H1 (cell line): ENCODE data around the gene MAPT. TPM values are rescaled to one million over a fixed set of nuclear protein-coding genes. Genes with fewer than 3 reads are reported as not detected.

Source experiments
- CTCF ChIA-PET: fragments of 300-600 bp; sonication (Branson Sonifier 250); formaldehyde crosslinking; loops from one replicate; lab custom pipeline; 2021; ENCODE audit not compliant: partially characterized antibody; lab: Charles Lee
- POLR2A ChIA-PET: fragments of 300-600 bp; sonication (Branson Sonifier 250); formaldehyde crosslinking; loops from one replicate; lab custom pipeline; 2021; ENCODE audit warnings: inconsistent platforms; ENCODE audit not compliant: partially characterized antibody; lab: Charles Lee
- DNase-seq, 2 experiments: peaks; one replicate each; pipeline versions ENCODE4 v3.0.0 to v3.0.0-alpha.2; 2010 to 2022; ENCODE audit warnings: low spot score in 2 of 2, low read depth in 1 of 2, mixed read lengths in 1 of 2
- FAIRE-seq: peaks from 2 replicates; lab custom pipeline; 2011; peaks lifted over from hg19 to GRCh38; lab: Jason Lieb, UNC
- H2AFZ ChIP-seq: 2 replicates; pipeline ENCODE4 v1.8.1; 2012; ENCODE audit warnings: low read length, inconsistent platforms
- H2AK5ac ChIP-seq: 2 replicates; pipeline ENCODE4 v1.6.1; 2013; ENCODE audit warnings: low read depth, low read length
- H2BK120ac ChIP-seq: replicated peaks from 2 replicates; pipeline ENCODE3; 2013; ENCODE audit warnings: low read depth, low read length, inconsistent platforms
- H2BK12ac ChIP-seq: 2 replicates; pipeline ENCODE4 v1.6.1; 2013; ENCODE audit warnings: low read depth, low read length
- H2BK15ac ChIP-seq: 2 replicates; pipeline ENCODE4 v1.6.1; 2013; ENCODE audit warnings: low read length
- H2BK20ac ChIP-seq: 2 replicates; pipeline ENCODE4 v1.6.1; 2013; ENCODE audit warnings: low read length
- H2BK5ac ChIP-seq: 2 replicates; pipeline ENCODE4 v1.6.1; 2013; ENCODE audit warnings: low read depth, low read length
- H3K14ac ChIP-seq: 2 replicates; pipeline ENCODE4 v1.6.1; 2013; ENCODE audit warnings: inconsistent platforms; ENCODE audit not compliant: insufficient read length
- H3K18ac ChIP-seq: 2 replicates; pipeline ENCODE4 v1.6.1; 2013; ENCODE audit warnings: low read length; ENCODE audit errors: extremely low read depth
- H3K23ac ChIP-seq: 2 replicates; pipeline ENCODE4 v1.6.1; 2013; ENCODE audit warnings: inconsistent platforms; ENCODE audit not compliant: insufficient read length
- H3K23me2 ChIP-seq: 2 replicates; pipeline ENCODE4 v1.6.1; 2013; ENCODE audit warnings: low read depth, low read length
- H3K27ac ChIP-seq: 2 replicates; pipeline ENCODE4 v1.6.1; 2011; ENCODE audit warnings: low read depth, low read length, inconsistent platforms
- H3K27me3 ChIP-seq, 4 experiments: replicated peaks in 1 of 4; 1 replicate in 1 of 4; 2 replicates in 3 of 4; pipeline versions ENCODE4 v1.6.1 to v1.8.1; 2011 to 2013; ENCODE audit warnings: low read length in 3 of 4, mild to moderate bottlenecking in 3 of 4, inconsistent platforms in 2 of 4, mixed read lengths in 2 of 4, moderate library complexity in 1 of 4; ENCODE audit not compliant: control insufficient read depth in 3 of 4, insufficient read depth in 3 of 4; ENCODE audit errors: extremely low read depth in 1 of 4
- H3K36me3 ChIP-seq, 4 experiments: 2 replicates each; pipeline versions ENCODE4 v1.6.1 to v1.8.1; 2011 to 2013; ENCODE audit warnings: mild to moderate bottlenecking in 4 of 4, low read length in 3 of 4, moderate library complexity in 2 of 4, control low read depth in 1 of 4, inconsistent platforms in 1 of 4; ENCODE audit not compliant: insufficient read depth in 4 of 4, control insufficient read depth in 2 of 4
- H3K4ac ChIP-seq: replicated peaks from 2 replicates; pipeline ENCODE3; 2013; ENCODE audit warnings: low read length, low read depth, mixed read lengths, inconsistent platforms; ENCODE audit not compliant: insufficient read length
- H3K4me1 ChIP-seq, 4 experiments: replicated peaks in 1 of 4; 1 replicate in 1 of 4; 2 replicates in 3 of 4; pipeline versions ENCODE4 v1.6.1 to v1.8.1; 2011 to 2013; ENCODE audit warnings: low read length in 3 of 4, inconsistent platforms in 2 of 4, mixed read lengths in 1 of 4; ENCODE audit not compliant: insufficient read depth in 4 of 4, control insufficient read depth in 3 of 4
- H3K4me2 ChIP-seq, 2 experiments: 2 replicates each; pipeline versions ENCODE4 v1.6.1 to v1.8.1; 2011 to 2013; ENCODE audit warnings: low read depth in 2 of 2, low read length in 2 of 2, control low read depth in 1 of 2, inconsistent platforms in 1 of 2, mild to moderate bottlenecking in 1 of 2; ENCODE audit not compliant: insufficient read depth in 1 of 2
- H3K4me3 ChIP-seq, 4 experiments: fragments of 200-600, 300-600 bp in 1 of 4; sonication (generic), shearing (Covaris generic), sonication (Bioruptor Twin) in 1 of 4; 2 replicates each; pipeline versions ENCODE4 v1.5.1 to v1.8.1; 2011 to 2016; ENCODE audit warnings: low read length in 4 of 4, low read depth in 3 of 4, control low read depth in 2 of 4, inconsistent platforms in 2 of 4, mild to moderate bottlenecking in 2 of 4, mixed read lengths in 1 of 4, moderate library complexity in 1 of 4; ENCODE audit not compliant: insufficient read depth in 2 of 4; ENCODE audit errors: extremely low read depth in 1 of 4
- H3K56ac ChIP-seq: replicated peaks from 2 replicates; pipeline ENCODE3; 2013; ENCODE audit warnings: low read depth, mild to moderate bottlenecking, mixed read lengths, low read length, inconsistent platforms; ENCODE audit not compliant: insufficient read length
- H3K79me1 ChIP-seq: 2 replicates; pipeline ENCODE4 v1.6.1; 2013; ENCODE audit warnings: low read depth, low read length, control low read depth
- H3K79me2 ChIP-seq, 2 experiments: 2 replicates each; pipeline versions ENCODE4 v1.6.1 to v1.8.1; 2012 to 2013; ENCODE audit warnings: low read length in 2 of 2, mild to moderate bottlenecking in 2 of 2, inconsistent platforms in 1 of 2; ENCODE audit not compliant: insufficient read depth in 2 of 2, control insufficient read depth in 1 of 2
- H3K9ac ChIP-seq, 4 experiments: replicated peaks in 1 of 4; 1 replicate in 1 of 4; 2 replicates in 3 of 4; pipeline versions ENCODE4 v1.6.1 to v1.8.1; 2011 to 2013; ENCODE audit warnings: low read depth in 3 of 4, low read length in 3 of 4, control low read depth in 2 of 4, mild to moderate bottlenecking in 2 of 4, moderate library complexity in 2 of 4, inconsistent platforms in 1 of 4; ENCODE audit errors: extremely low read depth in 1 of 4
- H3K9me3 ChIP-seq, 2 experiments: 2 replicates each; pipeline versions ENCODE4 v1.6.1 to v1.8.1; 2012 to 2013; ENCODE audit warnings: mild to moderate bottlenecking in 2 of 2, moderate library complexity in 2 of 2, control low read depth in 1 of 2, inconsistent platforms in 1 of 2, low read depth in 1 of 2, low read length in 1 of 2, mixed read lengths in 1 of 2; ENCODE audit not compliant: insufficient read depth in 2 of 2
- H4K20me1 ChIP-seq, 2 experiments: replicated peaks in 1 of 2; 2 replicates each; pipeline versions ENCODE3 to v1.8.1; 2011 to 2013; ENCODE audit warnings: inconsistent platforms in 2 of 2, low read length in 2 of 2, mild to moderate bottlenecking in 1 of 2; ENCODE audit not compliant: insufficient read depth in 2 of 2, control insufficient read depth in 1 of 2
- H4K5ac ChIP-seq: 2 replicates; pipeline ENCODE4 v1.6.1; 2013; ENCODE audit warnings: low read length, low read depth, mixed read lengths, inconsistent platforms; ENCODE audit not compliant: insufficient read length
- H4K8ac ChIP-seq: 2 replicates; pipeline ENCODE4 v1.8.0; 2013; ENCODE audit warnings: mild to moderate bottlenecking, moderate library complexity, low read length, inconsistent platforms; ENCODE audit not compliant: insufficient read depth; ENCODE audit errors: extremely low read depth
- H4K91ac ChIP-seq: replicated peaks from 2 replicates; pipeline ENCODE3; 2013; ENCODE audit warnings: low read length, mixed read lengths, inconsistent platforms; ENCODE audit not compliant: insufficient read length
- ASH2L ChIP-seq: fragments of 200-600, 300-600 bp; sonication (generic); IDR thresholded peaks from one replicate; pipeline ENCODE4 v1.7.1; 2017; ENCODE audit warnings: low read length
- CHD1 ChIP-seq: IDR thresholded peaks from 2 replicates; pipeline ENCODE4 v1.6.1; 2012; ENCODE audit warnings: low read depth, low read length, improper control_type of control experiment
- CHD2 ChIP-seq: IDR thresholded peaks from 2 replicates; pipeline ENCODE4 v1.6.1; 2012; ENCODE audit warnings: low read length, improper control_type of control experiment
- CTBP2 ChIP-seq: IDR thresholded peaks from 2 replicates; pipeline ENCODE4 v1.7.0; 2011; ENCODE audit warnings: borderline replicate concordance, mild to moderate bottlenecking, moderate library complexity, mixed read lengths, low read length; ENCODE audit not compliant: insufficient read depth, insufficient read length
- PHF8 ChIP-seq: fragments of 200-600 bp; sonication (generic); conservative IDR thresholded peaks from 2 replicates; pipeline ENCODE4 v1.7.1; 2012; ENCODE audit warnings: low read depth, mild to moderate bottlenecking, inconsistent platforms, low read length, moderate library complexity
- RFX5 ChIP-seq: IDR thresholded peaks from 2 replicates; pipeline ENCODE4 v1.6.1; 2011; ENCODE audit warnings: low read depth, low read length, improper control_type of control experiment, borderline replicate concordance
- RNF2 ChIP-seq: fragments of 200-900, 300-1000 bp; sonication (generic); IDR thresholded peaks from 2 replicates; pipeline ENCODE4 v1.7.1; 2016; ENCODE audit warnings: borderline replicate concordance, low read depth, mild to moderate bottlenecking, antibody characterized with exemption, low read length; ENCODE audit not compliant: poor library complexity, severe bottlenecking; ENCODE audit errors: missing control alignments
- TCF12 ChIP-seq: IDR thresholded peaks from 2 replicates; pipeline ENCODE4 v1.6.1; 2011; ENCODE audit warnings: low read depth, mild to moderate bottlenecking, low read length
- WGBS, 2 experiments: shearing (Covaris generic) in 1 of 2; methylation state at CpG; one replicate each; pipeline versions ENCODE4 v1.1.6 to v1.1.7; 2013 to 2015; ENCODE audit warnings: low lambda C conversion rate in 2 of 2, mixed read lengths in 2 of 2, inconsistent platforms in 1 of 2, low coverage in 1 of 2, missing lambda C conversion rate in 1 of 2; ENCODE audit not compliant: insufficient replicate concordance in 2 of 2, insufficient coverage in 1 of 2, insufficient read length in 1 of 2; ENCODE audit errors: extremely low coverage in 1 of 2, missing lambda C conversion rate in 1 of 2; 5-methylcytosine and 5-hydroxymethylcytosine counted together
- polyA plus RNA-seq, 7 experiments: library from polyadenylated mRNA; depleted of rRNA in 3 of 7; stranded (reverse) in 5 of 7; unstranded in 2 of 7; fragments of >200 nt in 5 of 7; fragments of 200-250 nt in 2 of 7; gene quantifications; 1 replicate in 5 of 7; 2 replicates in 1 of 7; 4 replicates in 1 of 7; pipeline versions ENCODE4 v1.2.1 to v1.2.3, GENCODE V29; 2011 to 2013; ENCODE audit warnings: missing spikeins in 2 of 7, mixed read lengths in 2 of 7
- total RNA-seq: library from RNA; stranded (reverse); fragmentation: NEBNext Ultra II Directional; extraction: Animal tissue kit (Norgen Biotek cat#: 25700); gene quantifications from 2 replicates; pipeline ENCODE4 v1.2.1, GENCODE V29; 2021

The MAPT gene
- total and polyA plus RNA-seq, 2 of the 8 experiments (the other 6 are each of a cell fraction or from before 2014, with no cell fraction given): 0.54 to 1.7 TPM

GRCh38 chr17:45886852-45887251 is 7.5 kb upstream of the MAPT start:
- no peak overlapping the region for H3K27ac ChIP-seq
- H2BK120ac ChIP-seq: no peak overlapping the region
- no peak overlapping the region for H3K14ac ChIP-seq
- H4K5ac ChIP-seq: no peak overlapping the region
- H3K36me3 ChIP-seq: no peaks in the 10 kb centered on the region
- TF ChIP-seq PHF8 (no peak), TCF12 (no peak), ASH2L (no peak), CHD2 (no peak), CHD1 (no peak), CTBP2 (no peak), RFX5 (no peak), RNF2 (no peak)
- no peak overlapping the region for H3K4ac ChIP-seq
- H2BK5ac ChIP-seq: no peak overlapping the region
- FAIRE-seq (no peak), DNase-seq (no peak)
- POLR2A ChIA-PET: no interaction called here
- no peak overlapping the region for H2BK20ac ChIP-seq
- CTCF ChIA-PET: interaction anchor here (0.6 to 1.3 kb wide), 3 partner anchors 40 to 238 kb away, joined by 3 to 5 read pairs (median 3); no protein-coding TSS in a partner anchor
- H4K91ac ChIP-seq: no peak overlapping the region
- no peak overlapping the region for H3K9ac ChIP-seq
- H2BK15ac ChIP-seq: no peak overlapping the region
- no peak overlapping the region for H3K23ac ChIP-seq
- no peak overlapping the region for H4K8ac ChIP-seq
- no peaks in the 10 kb centered on the region for H4K20me1 ChIP-seq
- no peaks in the 10 kb centered on the region for H3K27me3 ChIP-seq
- H2AFZ ChIP-seq: no peak overlapping the region
- no peak overlapping the region for H2BK12ac ChIP-seq
- H3K9me3 ChIP-seq: no peaks in the 10 kb centered on the region
- no peaks in the 10 kb centered on the region for H3K4me1 ChIP-seq
- H3K18ac ChIP-seq: no peak overlapping the region
- H3K23me2 ChIP-seq: 0 out of 2 replicates have a peak, but pooled peaks cover 2% of the 10 kb centered on the region
- 65% methylated on average over 2 of the region's 2 CpGs; no CpG with 5 or more reads in 1 of the 2 experiments for WGBS, 2 experiments
- no peaks in the 10 kb centered on the region for H3K79me1 ChIP-seq
- H3K56ac ChIP-seq: no peak overlapping the region
- H2AK5ac ChIP-seq: no peak overlapping the region
- H3K4me2 ChIP-seq: no peak overlapping the region
- no peak overlapping the region for H3K4me3 ChIP-seq
- no peaks in the 10 kb centered on the region for H3K79me2 ChIP-seq
